ENCODE results near the gene LMTK2. TPM values are rescaled to one million over a fixed set of nuclear protein-coding genes. Genes with fewer than 3 reads are reported as not detected.
"Not testable (repeated sequence)": the region's sequence is repeated elsewhere in the genome, so short reads cannot be mapped to it uniquely, and the experiment has no call there.

LMTK2 gene
- total and polyA plus RNA-seq, 3 donors from 2014 or later: 16.1 to 36.1 (median 35.5) TPM

DNA sequence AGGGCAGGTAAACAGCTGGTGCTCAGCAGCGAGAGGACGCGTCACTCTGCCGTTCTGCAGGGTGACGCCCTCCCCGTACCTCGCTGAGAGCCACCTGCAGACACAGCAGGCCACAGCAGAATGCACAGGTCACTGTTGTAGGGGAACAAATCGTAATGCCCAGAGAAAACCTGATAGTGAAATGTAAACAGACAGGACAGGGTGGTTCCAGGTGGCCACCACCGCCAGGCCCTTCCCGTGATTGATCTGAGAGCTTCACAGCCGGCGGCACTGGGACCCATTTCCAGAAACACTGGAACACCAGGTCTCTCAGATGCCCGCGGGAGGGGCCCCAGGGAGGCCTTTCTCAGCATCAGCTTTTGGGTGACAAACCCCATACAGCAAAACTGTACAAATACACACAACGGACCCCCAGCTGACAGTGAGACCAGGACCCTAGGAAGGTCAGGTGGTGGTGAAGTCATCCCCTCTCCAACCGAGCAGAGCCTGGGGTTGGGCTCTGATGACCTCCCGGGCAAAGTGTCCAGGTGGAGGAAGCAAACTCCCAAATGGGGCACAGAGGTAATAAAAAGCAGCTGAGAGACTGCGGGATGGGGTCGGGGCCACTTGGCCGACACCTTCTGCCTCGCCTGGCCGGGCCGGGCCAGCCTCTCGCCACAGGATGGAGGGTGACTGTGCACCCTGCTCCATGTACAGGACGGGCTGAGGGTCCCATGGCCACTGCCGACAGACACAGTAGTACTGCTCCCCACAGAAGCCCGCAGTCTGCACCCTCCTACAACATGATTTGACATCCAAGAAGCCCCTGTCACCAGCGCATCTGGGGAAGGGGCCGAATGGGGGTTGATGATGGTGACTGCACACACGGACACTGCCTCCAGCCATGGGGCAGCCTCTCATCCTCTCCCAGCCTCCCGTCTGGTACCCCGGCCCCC is 109.2 kb downstream of the LMTK2 start:
- H3K27me3 ChIP-seq: no peaks in the 10 kb centered on the region
- H3K27ac ChIP-seq: no peak overlapping the region
- DNase-seq: no peak
- H3K4me1 ChIP-seq: no peaks in the 10 kb centered on the region
- intact Hi-C loops (cut with DNase I; ENCODE audit: low total_unique reads): no loop called here
- H3K4me3 ChIP-seq: no peak overlapping the region
- H3K36me3 ChIP-seq (ENCODE audit: low read depth, missing control alignments): no peaks in the 10 kb centered on the region
- 92 to 96% methylated on average over 19 to 32 of the region's 32 CpGs for WGBS, 2 donors
- H3K9me3 ChIP-seq: no peaks in the 10 kb centered on the region
- TF ChIP-seq, protein P1, sequence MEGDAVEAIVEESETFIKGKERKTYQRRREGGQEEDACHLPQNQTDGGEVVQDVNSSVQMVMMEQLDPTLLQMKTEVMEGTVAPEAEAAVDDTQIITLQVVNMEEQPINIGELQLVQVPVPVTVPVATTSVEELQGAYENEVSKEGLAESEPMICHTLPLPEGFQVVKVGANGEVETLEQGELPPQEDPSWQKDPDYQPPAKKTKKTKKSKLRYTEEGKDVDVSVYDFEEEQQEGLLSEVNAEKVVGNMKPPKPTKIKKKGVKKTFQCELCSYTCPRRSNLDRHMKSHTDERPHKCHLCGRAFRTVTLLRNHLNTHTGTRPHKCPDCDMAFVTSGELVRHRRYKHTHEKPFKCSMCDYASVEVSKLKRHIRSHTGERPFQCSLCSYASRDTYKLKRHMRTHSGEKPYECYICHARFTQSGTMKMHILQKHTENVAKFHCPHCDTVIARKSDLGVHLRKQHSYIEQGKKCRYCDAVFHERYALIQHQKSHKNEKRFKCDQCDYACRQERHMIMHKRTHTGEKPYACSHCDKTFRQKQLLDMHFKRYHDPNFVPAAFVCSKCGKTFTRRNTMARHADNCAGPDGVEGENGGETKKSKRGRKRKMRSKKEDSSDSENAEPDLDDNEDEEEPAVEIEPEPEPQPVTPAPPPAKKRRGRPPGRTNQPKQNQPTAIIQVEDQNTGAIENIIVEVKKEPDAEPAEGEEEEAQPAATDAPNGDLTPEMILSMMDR (IDR thresholded peaks at IDR 0.05): no peak
- no peak for TF ChIP-seq POLR2A (IDR thresholded peaks at IDR 0.05)

DNA sequence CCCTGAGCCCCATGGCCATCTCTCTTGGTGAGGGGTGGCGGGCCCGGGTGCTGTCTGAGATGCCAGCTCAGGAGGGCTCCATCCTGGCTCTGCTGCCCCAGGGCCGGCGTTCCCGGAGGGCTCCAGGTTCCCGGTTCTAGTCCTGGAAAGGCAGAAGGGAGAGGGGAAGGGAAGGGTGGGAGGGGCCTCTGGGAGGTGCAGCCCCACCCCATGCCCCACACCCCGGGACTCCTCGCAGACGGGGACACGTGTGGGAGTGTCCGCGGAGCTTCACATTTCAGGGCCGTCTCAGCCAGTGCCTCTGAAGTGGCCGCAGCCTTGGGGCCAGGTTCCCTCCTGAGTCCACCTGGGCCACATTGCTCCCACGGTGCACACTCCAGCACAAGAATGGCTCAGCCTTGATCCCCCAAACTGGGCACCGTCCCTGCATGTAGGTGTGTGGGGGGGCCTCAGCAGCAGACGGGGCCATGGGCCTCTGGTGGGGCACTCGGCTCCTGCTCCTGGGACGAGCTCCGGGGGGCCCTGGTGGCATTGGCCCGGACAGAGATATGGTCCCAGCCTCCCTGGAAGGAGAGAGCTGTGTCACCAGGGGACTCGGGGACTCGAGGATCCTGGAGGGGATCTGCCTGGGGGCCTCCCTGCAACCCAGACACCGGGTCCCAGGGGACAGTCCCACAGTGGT is 110.4 kb downstream of the LMTK2 start:
- WGBS, 2 donors: 78 to 87% methylated on average over 13 to 24 of the region's 24 CpGs
- no peak for DNase-seq

DNA sequence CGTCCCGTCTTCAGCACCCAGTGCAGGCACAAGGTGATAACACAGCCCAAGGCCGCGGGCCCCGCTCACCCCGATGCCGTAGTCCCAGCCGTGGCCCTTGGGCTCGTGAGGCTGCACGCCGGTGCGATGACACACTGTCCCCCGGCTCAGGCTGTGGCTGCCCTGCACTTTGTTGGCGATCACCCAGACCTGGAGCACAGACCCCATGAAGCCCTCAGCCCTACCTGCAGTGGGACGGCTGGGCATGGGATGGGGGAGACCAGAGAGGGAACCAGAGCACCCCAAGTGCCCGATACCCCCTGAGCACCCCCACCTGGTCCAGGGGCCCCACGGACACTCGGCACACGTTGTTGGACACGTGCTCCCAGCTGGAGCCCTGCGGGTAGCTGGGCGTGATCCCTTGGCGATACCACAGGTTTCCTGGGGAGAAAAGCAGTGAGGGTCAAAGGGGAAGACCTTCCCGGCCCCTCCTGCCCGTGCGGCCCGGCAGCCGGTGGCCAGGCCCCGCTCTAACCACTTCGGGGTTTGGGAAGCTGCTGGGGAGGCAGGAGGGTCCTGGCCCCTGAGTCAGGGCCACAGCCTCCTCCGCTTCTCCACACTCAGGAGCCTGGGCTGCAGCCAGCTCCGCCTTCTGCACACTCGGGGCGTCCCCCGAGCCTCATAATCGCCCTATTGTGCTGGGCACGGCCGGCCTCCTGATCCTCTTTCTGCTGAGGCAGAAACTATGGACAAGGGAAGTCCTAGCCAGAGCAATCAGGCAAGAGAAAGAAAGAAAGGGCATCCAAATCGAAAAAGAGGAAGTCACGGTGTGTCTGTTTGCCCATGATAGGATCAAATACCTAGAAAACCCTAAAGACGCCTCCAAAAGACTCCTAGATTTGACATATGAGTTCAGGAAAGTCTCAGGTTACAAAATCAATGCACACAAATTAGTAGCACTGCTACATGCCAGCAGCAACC is 111.2 kb downstream of the LMTK2 start:
- TF ChIP-seq, protein P1 (IDR thresholded peaks at IDR 0.05): no peak
- TF ChIP-seq POLR2A (IDR thresholded peaks at IDR 0.05): no peak
- H3K4me3 ChIP-seq: no peak overlapping the region
- no peaks in the 10 kb centered on the region for H3K9me3 ChIP-seq
- intact Hi-C loops (cut with DNase I; ENCODE audit: low total_unique reads): no loop called here
- no peaks in the 10 kb centered on the region for H3K36me3 ChIP-seq (ENCODE audit: low read depth, missing control alignments)
- H3K4me1 ChIP-seq: no peaks in the 10 kb centered on the region
- peak; percentile 48 for DNase-seq
- 78 to 79% methylated on average over 14 to 41 of the region's 41 CpGs for WGBS, 2 donors
- no peaks in the 10 kb centered on the region for H3K27me3 ChIP-seq
- no peak overlapping the region for H3K27ac ChIP-seq

More for the DNA sequence above, 110.4 kb downstream of the LMTK2 start:
- Histone ChIP-seq H3K36me3 (ENCODE audit: low read depth, missing control alignments) (no peaks in the 10 kb centered on the region), H3K9me3 (no peaks in the 10 kb centered on the region), H3K4me1 (no peaks in the 10 kb centered on the region), H3K27ac (no peak overlapping the region), H3K27me3 (no peaks in the 10 kb centered on the region), H3K4me3 (no peak overlapping the region)
- intact Hi-C loops (cut with DNase I; ENCODE audit: low total_unique reads): no loop called here
- TF ChIP-seq POLR2A (IDR thresholded peaks at IDR 0.05): no peak
- TF ChIP-seq, protein P1 (IDR thresholded peaks at IDR 0.05): no peak

DNA sequence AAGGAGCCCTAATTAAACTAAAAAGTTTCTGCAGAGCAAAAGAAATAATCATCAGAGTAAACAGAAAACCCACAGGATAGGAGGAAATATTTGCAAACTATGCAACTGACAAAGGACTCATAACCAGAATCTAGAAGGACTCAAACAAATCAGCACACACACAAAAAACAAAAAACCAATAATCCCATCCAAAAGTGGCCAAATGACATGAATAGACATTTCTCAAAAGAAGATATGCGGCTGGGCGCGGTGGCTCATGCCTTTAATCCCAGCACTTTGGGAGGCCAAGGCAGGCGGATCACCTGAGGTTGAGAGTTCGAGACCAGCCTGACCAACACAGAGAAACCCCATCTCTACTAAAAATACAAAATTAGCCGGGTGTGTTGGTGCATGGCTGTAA is 112.7 kb downstream of the LMTK2 start:
- H3K36me3 ChIP-seq (ENCODE audit: low read depth, missing control alignments); H3K27me3 ChIP-seq; H3K27ac ChIP-seq; H3K9me3 ChIP-seq; H3K4me1 ChIP-seq; H3K4me3 ChIP-seq; DNase-seq; intact Hi-C loops (cut with DNase I; ENCODE audit: low total_unique reads): not testable (repeated sequence)
- WGBS, 2 donors: 94 to 95% methylated on average over 6 of the region's 6 CpGs
